Measurements from ENCODE around the gene CDH24.
A peak's percentile ranks its signal among the peaks of the same experiment; 100 is the strongest.

The CDH24 gene, protein sequence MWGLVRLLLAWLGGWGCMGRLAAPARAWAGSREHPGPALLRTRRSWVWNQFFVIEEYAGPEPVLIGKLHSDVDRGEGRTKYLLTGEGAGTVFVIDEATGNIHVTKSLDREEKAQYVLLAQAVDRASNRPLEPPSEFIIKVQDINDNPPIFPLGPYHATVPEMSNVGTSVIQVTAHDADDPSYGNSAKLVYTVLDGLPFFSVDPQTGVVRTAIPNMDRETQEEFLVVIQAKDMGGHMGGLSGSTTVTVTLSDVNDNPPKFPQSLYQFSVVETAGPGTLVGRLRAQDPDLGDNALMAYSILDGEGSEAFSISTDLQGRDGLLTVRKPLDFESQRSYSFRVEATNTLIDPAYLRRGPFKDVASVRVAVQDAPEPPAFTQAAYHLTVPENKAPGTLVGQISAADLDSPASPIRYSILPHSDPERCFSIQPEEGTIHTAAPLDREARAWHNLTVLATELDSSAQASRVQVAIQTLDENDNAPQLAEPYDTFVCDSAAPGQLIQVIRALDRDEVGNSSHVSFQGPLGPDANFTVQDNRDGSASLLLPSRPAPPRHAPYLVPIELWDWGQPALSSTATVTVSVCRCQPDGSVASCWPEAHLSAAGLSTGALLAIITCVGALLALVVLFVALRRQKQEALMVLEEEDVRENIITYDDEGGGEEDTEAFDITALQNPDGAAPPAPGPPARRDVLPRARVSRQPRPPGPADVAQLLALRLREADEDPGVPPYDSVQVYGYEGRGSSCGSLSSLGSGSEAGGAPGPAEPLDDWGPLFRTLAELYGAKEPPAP

DNA sequence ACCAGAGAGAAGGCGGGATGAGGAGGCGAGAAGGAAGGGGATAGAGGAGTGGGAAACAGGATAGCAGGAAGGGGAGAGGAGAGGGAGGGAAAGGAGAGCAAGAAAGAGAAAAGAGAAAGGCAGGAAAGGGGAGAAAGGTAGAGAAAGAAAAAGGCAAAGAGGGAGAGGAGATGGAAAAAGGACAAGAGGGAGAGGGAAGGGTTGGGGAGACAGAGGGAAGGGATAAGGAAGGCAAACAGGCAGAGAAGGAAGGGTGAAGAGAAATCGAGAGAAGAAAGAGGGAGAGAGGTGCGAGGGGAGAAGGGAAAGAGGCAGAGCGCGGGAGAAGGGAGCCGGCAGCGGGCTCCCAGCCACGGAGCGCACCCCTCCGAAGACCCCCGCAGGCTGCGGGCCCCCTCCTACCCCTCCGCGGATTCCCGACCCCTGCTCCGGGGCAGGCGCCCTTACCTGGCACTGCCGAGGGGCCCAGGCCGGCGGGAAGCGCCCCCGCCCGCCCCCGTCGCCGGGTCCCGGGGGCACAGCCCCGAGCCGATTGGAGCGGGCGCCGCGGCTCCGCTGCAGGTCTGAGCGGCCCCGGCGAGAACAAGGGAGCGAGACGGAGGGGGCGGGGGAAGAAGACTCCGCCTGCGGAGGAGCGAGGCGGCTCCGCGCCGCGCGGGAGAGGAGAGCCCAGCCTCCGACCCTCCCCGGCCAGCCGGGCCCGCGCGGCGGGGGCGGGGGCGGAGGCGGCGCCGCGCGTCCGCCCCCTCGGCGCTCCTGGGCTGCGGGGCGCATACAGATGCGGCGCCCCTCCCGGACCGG is at the start of gene CDH24:
Gene CDH24, minus strand, starts transcription at position 565 of the 801 bp plus-strand sequence. CDS start 1,787 bp downstream, outside the sequence.
- DNase-seq (ENCODE audit: low read depth) = peak; percentile 38

DNA sequence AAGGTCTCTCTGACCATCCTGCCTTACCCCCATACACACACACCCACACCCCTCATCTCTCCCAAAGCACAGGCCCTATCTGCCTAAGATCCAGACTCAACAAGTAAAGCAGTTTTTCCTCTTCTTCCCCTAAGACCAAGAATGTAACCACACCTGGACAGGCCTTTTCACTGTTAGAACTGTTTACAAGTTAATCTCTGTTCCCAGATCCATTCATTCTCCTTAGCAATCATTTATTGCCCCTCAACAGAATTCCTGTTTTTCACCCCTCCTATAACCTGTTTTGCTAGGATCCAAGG is 49.4 kb upstream of the CDH24 start:
- DNase-seq (ENCODE audit: low read depth) = no peak

DNA sequence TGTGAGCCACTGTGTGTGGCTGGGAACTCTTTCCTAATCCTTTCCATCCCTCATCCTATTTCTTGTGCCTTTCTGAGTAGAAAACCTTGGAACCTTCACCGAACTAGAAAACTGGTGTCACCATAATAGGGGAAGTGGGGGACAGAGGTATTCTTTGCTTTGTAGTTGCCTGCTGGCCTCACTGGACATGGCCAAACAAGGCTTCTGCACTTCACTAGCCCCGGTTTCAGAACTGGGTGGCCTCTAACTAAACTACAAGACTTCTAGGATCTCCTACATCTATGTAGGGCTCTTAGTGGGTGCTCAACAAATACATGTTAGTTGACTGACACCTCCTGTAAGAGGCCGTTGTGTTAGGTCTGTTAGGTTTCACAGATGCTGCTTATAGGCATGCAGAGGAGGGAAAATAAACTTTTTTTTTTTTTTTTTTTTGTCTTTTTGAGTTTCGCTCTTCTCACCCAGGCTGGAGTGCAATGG is 48.1 kb upstream of the CDH24 start:
- no peak for DNase-seq (ENCODE audit: low read depth)

DNA sequence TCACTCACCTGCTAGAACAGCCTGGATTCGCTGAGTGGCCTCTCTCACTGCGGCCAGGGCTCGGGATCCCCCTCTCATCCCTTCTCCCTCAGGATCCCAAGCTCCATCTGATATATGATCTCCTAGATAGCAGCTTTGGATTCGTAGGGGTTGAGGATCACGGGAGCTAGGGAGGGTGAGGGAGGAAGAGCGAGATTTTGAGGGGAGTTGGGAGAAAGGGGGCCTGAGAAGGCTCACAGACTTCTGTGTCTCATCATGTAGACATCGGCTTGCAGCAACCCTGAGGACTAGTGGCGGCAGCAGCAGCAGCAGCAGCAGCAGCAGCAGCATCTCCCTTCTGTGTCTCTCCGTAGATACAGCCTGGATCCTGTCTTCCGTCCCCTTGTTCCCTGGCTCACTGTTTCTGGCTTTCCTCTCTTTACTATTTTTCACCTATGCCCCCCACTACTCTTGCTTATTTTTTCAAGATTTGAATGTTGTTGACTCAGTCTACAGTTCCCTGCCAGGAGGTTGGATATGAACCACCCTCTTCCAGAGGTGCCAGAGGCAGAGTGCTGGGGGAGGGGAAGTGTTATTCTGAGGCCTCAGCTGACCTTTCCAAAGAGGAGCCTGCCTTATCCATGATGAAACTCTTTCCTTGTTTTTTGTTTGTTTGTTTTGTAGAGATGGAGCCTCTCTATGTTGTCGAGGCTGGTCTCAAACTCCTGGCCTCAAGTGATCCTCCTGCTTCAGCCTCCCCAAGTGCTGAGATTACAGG is 47.4 kb upstream of the CDH24 start, which contains the start of gene CIROP:
Gene CIROP, minus strand, starts transcription at position 399 of the 757 bp plus-strand sequence. Its CDS starts 69 bp downstream, at position 330.
- DNase-seq (ENCODE audit: low read depth) = no peak

DNA sequence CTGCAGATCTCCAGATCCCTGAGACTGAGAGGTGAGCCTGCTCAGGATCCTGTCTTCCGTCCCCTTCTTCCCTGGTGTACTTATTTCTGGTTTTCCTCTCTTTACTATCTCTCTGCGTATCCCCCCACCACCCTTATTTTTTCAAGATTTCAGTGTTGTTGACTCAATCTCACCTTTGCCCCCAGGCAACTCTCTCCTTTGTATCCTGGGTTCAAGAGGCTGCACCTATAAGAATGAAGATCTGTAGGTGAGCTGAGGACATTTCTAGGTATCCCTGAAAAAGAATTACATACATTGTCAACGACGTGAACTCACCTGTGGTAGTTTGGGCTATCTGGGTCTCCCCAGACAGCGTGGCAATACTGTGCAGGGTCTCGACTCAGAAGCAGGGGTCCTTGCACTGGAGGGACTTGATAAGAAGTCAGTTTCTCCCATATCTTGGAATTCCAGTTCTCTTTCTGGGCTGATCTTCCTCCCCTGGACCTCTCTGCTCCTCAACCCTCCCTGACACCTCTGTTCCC is 46.8 kb upstream of the CDH24 start:
- DNase-seq (ENCODE audit: low read depth) = no peak

DNA sequence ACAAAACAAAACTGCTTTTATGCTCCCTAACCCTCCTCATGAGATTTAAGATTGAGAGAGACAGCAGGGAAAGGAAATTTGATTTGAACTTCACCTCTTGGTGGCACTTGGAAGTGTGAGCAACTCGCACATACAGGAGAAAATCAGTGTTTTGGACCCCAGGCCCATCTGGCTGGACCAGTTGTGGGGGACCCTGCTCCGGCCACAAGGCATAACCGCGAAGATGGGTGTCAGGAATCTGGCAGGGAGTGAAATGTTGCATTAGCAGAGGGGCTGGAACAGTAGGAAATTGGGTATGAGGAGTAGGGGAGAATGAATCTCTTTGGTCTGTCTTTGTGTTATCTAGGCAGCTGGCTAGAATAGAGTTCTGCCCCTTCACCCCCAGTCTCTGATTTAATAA is 46.3 kb upstream of the CDH24 start:
- no peak for DNase-seq (ENCODE audit: low read depth)

DNA sequence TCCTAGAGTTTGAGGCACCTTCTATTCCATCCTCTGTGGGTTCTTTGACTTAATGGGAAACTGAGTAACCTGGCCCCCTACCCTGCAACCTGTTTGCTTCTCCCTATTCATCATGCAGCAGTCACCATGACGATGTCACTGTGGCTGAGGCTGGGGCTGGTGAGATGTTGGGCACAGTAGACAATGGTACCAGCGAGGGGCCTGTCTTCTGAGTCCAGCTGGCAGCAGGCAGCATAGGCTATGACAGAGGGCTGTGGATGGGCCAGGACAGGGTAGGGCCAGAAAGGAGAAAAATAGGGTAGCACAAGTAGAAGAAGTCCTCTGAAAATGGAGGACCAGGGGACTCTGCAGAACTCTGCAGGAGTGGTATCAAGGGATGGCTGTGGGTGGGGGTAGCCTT is 45.5 kb upstream of the CDH24 start:
- no peak for DNase-seq (ENCODE audit: low read depth)

DNA sequence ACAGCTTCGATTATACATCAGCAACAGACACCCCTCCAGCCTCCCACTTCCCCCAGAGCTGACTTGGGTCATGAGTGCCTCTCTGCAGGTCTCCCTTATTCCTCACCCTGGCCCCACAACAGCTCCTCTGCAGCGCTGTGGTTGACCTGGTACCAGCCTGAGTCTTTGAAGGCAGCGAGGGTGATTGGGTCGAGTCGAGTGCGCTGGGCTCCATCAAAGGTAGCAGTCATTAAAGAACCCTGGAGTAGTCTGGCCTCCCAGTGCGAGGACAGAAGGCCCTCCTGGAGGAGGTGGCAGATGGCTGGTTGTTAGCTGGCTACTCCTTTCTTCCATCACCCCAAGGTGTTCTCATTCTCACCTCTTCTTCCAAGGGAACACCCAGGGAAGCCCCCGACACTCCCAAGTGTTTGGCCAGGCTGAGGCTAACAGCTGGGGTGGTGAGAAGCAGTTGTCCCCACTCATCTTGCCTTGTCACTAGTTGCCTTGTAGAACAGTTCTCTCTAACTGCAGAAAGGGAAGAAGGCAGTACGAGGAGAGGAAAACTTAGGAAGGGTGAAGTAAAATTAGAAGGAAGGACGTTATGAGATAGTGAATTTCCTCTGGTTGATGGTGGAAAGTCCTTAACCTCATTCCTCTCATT is 44.8 kb upstream of the CDH24 start:
- DNase-seq (ENCODE audit: low read depth) = no peak

DNA sequence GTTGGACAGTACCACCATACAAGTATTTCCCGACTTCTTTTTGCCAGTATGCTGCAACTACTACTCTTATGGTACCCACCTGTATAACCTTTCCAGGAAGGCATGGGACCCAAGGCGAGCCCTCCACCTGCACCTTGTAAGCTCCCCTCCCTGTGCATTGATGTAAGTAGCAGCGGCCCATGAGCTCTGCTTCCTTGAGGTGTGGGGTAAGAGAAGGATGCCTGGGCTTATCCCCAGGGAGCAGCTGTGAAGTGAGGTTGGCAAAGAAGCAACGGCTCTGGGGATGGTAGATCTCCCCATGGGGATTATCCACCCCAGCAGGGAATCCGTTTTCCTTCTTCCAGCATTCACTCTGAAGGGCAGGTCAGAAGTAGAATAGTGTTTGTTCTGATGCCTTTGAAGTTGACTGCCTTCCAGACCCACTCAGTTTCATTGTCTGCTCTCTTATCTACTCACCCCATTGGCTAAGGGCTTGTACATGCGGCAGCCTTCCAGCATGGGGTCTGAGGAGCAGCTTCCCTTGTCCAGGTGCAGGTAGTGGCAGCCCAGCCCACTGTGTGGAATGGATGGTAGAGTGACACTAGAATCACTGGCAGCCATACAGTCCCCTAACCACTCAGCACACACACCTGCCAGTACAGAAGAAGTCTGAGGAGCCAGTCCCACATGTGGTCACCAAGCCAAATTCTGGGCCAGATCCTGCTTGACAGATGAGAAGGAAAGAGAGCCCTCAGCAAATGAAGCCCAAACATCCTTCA is 44.1 kb upstream of the CDH24 start:
- no peak for DNase-seq (ENCODE audit: low read depth)

DNA sequence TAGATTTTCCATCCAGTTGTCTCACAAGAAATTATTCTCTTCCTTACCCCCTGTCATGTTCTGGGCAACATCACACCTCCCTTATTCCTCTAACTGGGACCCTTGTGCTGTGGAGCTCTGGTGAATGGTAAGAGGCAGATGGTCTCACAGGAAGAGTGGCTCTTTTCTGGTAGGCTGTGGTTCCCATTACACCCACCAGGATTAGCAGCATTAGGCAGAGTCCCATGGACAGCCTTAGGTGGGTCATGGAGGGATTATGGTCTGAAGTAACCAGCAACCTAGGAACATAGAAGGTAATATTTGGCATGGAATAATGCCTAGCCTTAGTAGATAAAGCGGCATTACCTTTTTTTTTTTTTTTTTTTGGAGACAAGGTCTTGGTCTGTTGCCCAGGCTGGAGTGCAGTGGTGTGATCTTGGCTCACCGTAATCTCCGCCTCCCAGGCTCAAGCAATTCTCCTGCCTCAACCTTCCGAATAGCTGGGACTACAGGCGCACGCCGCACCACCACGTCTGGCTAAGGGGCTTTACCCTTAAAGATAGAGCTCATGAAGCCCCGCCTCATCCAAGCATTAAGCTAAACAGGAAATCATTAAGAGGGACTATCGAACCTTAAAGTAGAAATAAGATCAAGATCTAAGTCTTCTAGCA is 42.0 kb upstream of the CDH24 start:
- no peak for DNase-seq (ENCODE audit: low read depth)

DNA sequence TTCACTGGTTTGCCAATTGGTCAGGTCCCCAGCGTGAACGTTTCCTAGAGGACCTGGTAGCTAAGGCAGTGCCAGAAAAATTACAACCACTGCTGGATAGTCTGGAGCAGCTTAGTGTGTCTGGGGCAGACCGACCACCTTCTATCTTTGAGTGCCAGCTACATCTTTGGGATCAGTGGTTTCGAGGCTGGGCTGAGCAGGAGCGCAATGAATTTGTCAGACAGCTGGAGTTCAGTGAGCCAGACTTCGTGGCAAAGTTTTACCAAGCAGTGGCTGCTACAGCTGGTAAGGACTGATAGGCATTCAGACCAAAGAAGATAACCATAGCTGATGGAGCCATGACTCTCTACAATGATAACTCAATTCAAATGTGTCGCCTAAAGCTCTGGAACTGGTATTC is 40.5 kb upstream of the CDH24 start:
- DNase-seq (ENCODE audit: low read depth) = no peak

DNA sequence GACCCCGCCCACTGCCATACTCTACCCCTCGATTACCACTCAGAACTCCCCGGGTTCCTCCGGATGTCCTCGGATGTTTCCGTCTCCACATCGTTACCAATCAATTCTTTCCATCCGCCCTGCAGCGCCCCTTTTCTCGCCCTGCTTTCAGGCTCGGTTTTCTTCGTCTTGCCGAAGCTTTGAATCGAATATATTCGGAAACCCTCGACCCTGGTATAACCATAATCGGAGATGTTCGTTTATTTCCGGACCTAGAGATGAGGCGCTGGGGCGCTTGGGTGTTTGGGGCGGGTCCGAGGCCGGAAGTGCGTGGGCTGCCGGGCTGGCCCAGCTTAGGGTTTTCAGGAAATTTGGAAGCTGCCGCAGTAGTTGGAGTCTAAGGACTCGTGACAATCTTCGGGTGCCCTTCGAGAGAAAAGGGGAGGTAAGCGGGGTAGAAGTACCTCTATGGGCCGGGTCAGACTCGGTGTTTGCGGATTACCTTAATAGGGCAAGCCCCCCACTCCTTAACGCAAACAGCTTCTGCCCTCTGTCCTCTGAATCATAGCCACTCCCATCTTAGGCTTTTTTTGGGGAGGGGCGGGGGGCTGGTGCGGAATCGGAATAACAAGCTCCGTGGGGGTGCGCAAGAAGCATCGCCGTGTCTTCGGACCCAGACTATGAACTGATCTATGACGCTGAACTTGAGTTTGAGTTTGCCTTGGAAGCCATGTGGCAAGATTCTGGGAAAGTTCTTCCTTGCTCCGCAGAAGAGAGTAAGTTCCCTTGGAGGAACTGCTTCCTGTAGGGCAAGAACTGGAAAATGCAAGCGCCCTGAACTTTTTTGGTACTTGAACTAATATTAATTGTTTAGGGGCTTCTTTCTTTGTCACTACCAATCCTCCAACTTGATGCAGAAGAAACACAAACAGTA is 38.1 kb upstream of the CDH24 start, which contains the start of gene C14orf119:
Gene C14orf119, plus strand, starts transcription at position 310 of the 913 bp plus-strand sequence. CDS start 2,154 bp downstream, outside the sequence.
- DNase-seq (ENCODE audit: low read depth) = peak; percentile 99

DNA sequence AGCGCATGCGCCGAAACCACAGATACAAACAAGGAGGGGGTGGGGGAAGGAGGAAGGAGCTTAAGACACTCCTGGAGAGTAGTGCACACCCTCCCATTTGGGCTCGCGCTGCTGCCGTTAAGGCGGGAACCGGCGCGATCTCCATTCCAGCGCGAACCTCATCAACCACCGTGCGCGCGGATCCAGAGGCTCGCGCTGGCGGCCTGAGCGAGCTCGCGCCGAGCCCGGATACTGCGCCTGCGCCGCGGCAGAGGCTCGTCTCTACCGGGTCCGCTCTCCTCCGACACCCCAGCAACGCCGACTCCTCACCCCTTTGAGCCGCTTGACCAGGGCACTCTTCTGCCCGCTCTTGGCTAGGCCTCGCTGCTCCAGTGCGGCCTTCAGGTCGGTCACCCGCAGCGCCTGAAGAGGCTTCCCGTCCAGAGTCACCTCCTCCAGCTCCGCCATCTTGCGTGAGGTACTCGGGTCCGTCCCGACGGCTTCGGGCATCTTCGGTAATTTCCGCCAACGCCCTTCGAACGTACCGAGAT is 37.4 kb upstream of the CDH24 start, which contains the start of gene ACIN1:
Gene ACIN1, minus strand, starts transcription at position 471 of the 530 bp plus-strand sequence. Its CDS starts 24 bp downstream, at position 447.
- peak; percentile 49 for DNase-seq (ENCODE audit: low read depth)

DNA sequence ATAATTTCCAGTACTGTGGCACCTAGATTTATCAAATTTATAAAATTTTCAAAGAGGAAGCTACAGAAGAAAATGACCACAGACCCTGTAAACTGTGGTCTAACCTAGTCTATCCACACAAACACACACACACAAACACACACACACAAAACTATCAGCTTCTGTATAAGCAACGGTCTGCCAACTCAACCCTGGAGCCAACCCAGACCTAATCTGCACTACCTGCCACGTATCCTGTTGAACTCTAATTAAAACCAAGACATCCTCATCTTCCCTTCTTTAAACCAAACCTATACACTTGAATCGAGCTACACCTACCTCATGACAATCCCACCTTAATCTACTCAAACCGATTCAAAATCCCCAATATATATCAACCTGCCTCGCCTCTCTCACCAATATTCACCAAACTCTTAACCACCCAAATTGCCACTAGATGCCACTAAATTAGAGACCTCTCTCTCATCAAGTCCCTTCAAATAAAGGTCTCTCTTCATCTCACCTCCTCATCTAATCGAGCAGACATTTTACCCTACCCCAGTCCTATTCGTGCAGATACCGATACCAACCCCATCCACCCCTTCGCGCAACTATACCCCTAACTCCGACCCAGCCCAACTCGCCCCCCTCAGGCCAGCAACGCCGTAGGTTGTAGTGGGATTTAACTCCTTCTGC is 36.8 kb upstream of the CDH24 start:
- no peak for DNase-seq (ENCODE audit: low read depth)

DNA sequence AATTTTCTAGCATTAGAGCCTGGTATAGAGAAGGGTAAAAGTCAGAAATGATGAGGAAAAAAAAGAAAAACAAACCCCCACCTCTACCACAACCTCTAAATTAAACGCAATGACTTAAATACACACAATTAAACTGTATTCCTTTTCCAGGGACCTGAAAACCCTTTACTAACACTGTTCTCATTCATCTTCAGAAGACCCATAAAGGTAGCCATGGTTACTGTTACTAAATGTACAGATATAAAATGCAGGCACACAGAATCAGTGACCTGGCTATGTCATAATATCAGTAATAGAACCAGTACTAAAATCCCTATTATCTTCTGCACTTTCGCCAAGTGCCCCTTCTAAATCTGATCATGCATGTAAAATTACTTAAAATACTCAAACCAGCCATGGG is 36.2 kb upstream of the CDH24 start:
- DNase-seq (ENCODE audit: low read depth) = no peak

DNA sequence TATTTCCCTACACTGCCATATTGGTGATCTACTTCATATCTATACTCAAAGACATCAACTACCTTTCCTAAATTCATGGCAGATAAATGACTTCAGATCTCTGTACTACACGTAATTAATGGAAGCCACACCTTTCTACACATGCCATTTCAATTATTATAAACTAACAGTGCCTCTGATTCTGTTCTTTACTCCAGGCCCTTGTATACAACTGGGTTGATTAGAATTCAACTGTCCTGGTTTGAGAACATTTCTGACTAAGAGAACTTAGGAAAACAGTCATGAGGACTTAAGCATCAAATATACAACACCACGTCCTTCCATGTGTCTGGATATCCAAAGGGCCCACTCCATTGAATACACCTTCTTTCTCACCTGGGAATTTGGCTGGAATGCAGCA is 35.8 kb upstream of the CDH24 start:
- DNase-seq (ENCODE audit: low read depth) = no peak

Data from stimulated activated CD8-positive, alpha-beta memory T cell treated with anti-CD3 and anti-CD28 coated beads, Interleukin-15, amount 100 ng/mL, for 1 hour (primary cell).